HCT116 (cell line): ENCODE data around the gene MYEOV. TPM values are rescaled to one million over a fixed set of nuclear protein-coding genes. Genes with fewer than 3 reads are reported as not detected.

Experiments used
- ATAC-seq: fragments of 200-7000 bp; cut with Tn5 transposase; 2 replicates; pipeline ENCODE4 v1.9.1; 2020; ENCODE audit warnings: mild to moderate bottlenecking, moderate library complexity
- BruUV-seq: library from RNA; stranded (reverse); fragments of 400-500 nt; replicated peaks from 2 replicates; lab custom pipeline; 2021; lab: Mats Ljungman, UMichigan
- CTCF ChIA-PET: fragments of 300-600 bp; sonication (Branson Sonifier 250); formaldehyde crosslinking; loops from one replicate; lab custom pipeline; 2021; ENCODE audit warnings: antibody characterized with exemption; lab: Charles Lee
- POLR2A ChIA-PET: fragments of 300-600, 350-600 bp; sonication (Branson Sonifier 250); formaldehyde crosslinking; loops from one replicate; lab custom pipeline; 2021; ENCODE audit warnings: antibody characterized with exemption; lab: Charles Lee
- RAD21 ChIA-PET, 2 experiments: fragments of 300-600 bp; sonication (Branson Sonifier 250); formaldehyde crosslinking; loops; one replicate each; lab custom pipeline; 2023; ENCODE audit warnings: low total read pairs in 2 of 2; ENCODE audit not compliant: uncharacterized antibody in 2 of 2, unreplicated experiment in 2 of 2, low non-redundant PET in 1 of 2; lab: Charles Lee
- DNase-seq: peaks from one replicate; pipeline ENCODE4 v3.0.0-alpha.2; 2010; ENCODE audit warnings: low read depth, low spot score
- H2AFZ ChIP-seq: fragments of 200-600 bp; shearing (Covaris generic), sonication (generic); 2 replicates; pipeline ENCODE4 v1.6.1; 2017; ENCODE audit warnings: low read depth, mixed run types, mixed read lengths, antibody characterized with exemption, low read length; ENCODE audit not compliant: poor library complexity, severe bottlenecking
- H3K27ac ChIP-seq: 2 replicates; pipeline ENCODE4 v1.5.1; 2012; ENCODE audit warnings: low read depth, low read length
- H3K27me3 ChIP-seq: fragments of 200-600 bp; sonication (generic); 2 replicates; pipeline ENCODE4 v1.6.1; 2016; ENCODE audit warnings: mixed run types, low read length, mixed read lengths; ENCODE audit not compliant: insufficient read depth
- H3K36me3 ChIP-seq, 2 experiments: fragments of 200-500 bp in 1 of 2; fragments of 200-600 bp in 1 of 2; sonication (Bioruptor generic) in 1 of 2; sonication (generic) in 1 of 2; 2 replicates each; pipeline versions ENCODE4 v1.5.1 to v1.6.1; 2014 to 2016; ENCODE audit warnings: low read length in 2 of 2, inconsistent platforms in 1 of 2, mixed read lengths in 1 of 2, mixed run types in 1 of 2; ENCODE audit not compliant: insufficient read depth in 2 of 2, control insufficient read depth in 1 of 2
- H3K4me1 ChIP-seq, 2 experiments: fragments of 200-600 bp in 1 of 2; sonication (generic) in 1 of 2; 2 replicates each; pipeline versions ENCODE4 v1.5.1 to v1.6.1; 2012 to 2017; ENCODE audit warnings: low read length in 2 of 2, inconsistent platforms in 1 of 2, mild to moderate bottlenecking in 1 of 2, mixed read lengths in 1 of 2, mixed run types in 1 of 2, moderate library complexity in 1 of 2; ENCODE audit not compliant: insufficient read depth in 2 of 2, control insufficient read depth in 1 of 2
- H3K4me2 ChIP-seq: fragments of 200-600 bp; sonication (generic); 2 replicates; pipeline ENCODE4 v1.6.1; 2017; ENCODE audit warnings: mixed run types, low read length, mixed read lengths
- H3K4me3 ChIP-seq, 2 experiments: fragments of 200-600 bp in 1 of 2; sonication (generic) in 1 of 2; replicated peaks in 1 of 2; 2 replicates each; pipeline ENCODE4 v1.5.1; 2011 to 2016; ENCODE audit warnings: low read length in 2 of 2, control low read depth in 1 of 2, low read depth in 1 of 2, mild to moderate bottlenecking in 1 of 2, mixed read lengths in 1 of 2, mixed run types in 1 of 2
- H3K79me2 ChIP-seq: fragments of 200-600 bp; sonication (generic); 2 replicates; pipeline ENCODE4 v1.6.1; 2017; ENCODE audit warnings: mild to moderate bottlenecking, mixed run types, low read length, moderate library complexity, mixed read lengths; ENCODE audit not compliant: insufficient read depth
- H3K9ac ChIP-seq: fragments of 200-600 bp; sonication (generic); 2 replicates; pipeline ENCODE4 v1.6.1; 2016; ENCODE audit warnings: low read length, mixed read lengths
- H3K9me2 ChIP-seq: fragments of 200-600 bp; sonication (generic), shearing (Covaris generic); 2 replicates; pipeline ENCODE4 v1.6.1; 2017; ENCODE audit warnings: mixed run types, mild to moderate bottlenecking, moderate library complexity; ENCODE audit not compliant: insufficient read depth
- H3K9me3 ChIP-seq, 2 experiments: fragments of 200-500 bp in 1 of 2; fragments of 200-600 bp in 1 of 2; sonication (Bioruptor generic) in 1 of 2; sonication (generic) in 1 of 2; 2 replicates each; pipeline ENCODE4 v1.6.1; 2014 to 2017; ENCODE audit warnings: low read length in 2 of 2, mixed read lengths in 2 of 2, inconsistent platforms in 1 of 2, low read depth in 1 of 2, mild to moderate bottlenecking in 1 of 2, mixed run types in 1 of 2, moderate library complexity in 1 of 2; ENCODE audit not compliant: control insufficient read depth in 1 of 2, insufficient read depth in 1 of 2
- H4K20me1 ChIP-seq: fragments of 200-600 bp; sonication (generic), shearing (Covaris generic); 2 replicates; pipeline ENCODE4 v1.6.1; 2017; ENCODE audit warnings: mixed run types, mild to moderate bottlenecking, moderate library complexity; ENCODE audit not compliant: insufficient read depth
- RAD21 ChIP-seq: IDR thresholded peaks from 2 replicates; pipeline ENCODE4 v1.6.1; 2012; ENCODE audit warnings: low read depth, mild to moderate bottlenecking
- SIN3A ChIP-seq: IDR thresholded peaks from 2 replicates; pipeline ENCODE4 v1.6.1; 2012; ENCODE audit warnings: low read depth
- intact Hi-C: fragments of 100-400 bp; cut with micrococcal nuclease; formaldehyde crosslinking; loops from 2 replicates; pipeline ENCODE4 v1.10.0; 2022
- total RNA-seq: library from RNA; stranded (reverse); gene quantifications from one replicate; pipeline ENCODE4 v1.2.1, GENCODE V29; 2021; ENCODE audit not compliant: unreplicated experiment

MYEOV gene
- total RNA-seq, 1 experiment from 2014 or later = 135 TPM

DNA sequence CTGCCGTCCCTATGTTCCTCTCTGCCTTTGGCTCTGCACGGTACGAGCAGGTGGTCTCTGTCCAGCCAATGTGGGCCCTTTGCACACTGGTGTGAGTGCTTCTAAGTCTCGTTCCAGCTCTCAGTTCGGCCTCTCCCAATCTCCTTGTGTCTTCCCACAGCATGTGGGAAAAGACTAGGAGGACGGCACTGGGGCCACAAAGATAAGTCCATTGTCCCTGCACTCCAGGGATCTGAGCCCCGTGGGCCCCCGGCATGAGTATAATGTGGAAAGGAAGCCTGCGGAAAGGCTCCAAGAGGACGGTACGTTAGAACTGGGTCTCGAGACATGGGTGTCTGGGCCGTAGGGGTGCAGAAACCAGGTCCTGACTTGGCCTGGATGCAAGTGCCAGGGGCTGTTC lies 16.4 kb downstream of the MYEOV start:
- no peak for ATAC-seq
- Histone ChIP-seq H4K20me1 (no peaks in the 10 kb centered on the region), H2AFZ (no peak overlapping the region), H3K36me3 (peaks cover 0 to 6% of the 10 kb centered on the region in 2 experiments; a peak in 1 of 4 replicates), H3K4me2 (no peak overlapping the region), H3K4me1 (peaks cover 0 to 27% of the 10 kb centered on the region in 2 experiments; a peak in 1 of 4 replicates), H3K9ac (no peak overlapping the region), H3K27me3 (no peaks in the 10 kb centered on the region), H3K9me2 (no peaks in the 10 kb centered on the region), H3K79me2 (peaks cover 85% of the 10 kb centered on the region), H3K9me3 (no peaks in the 10 kb centered on the region), H3K4me3 (no peak overlapping the region), H3K27ac (no peak overlapping the region)
- ChIA-PET RAD21 (no interaction called here), POLR2A (no interaction called here), CTCF (no interaction called here)
- no peak for DNase-seq
- no TSS peak for BruUV-seq
- no peak for TF ChIP-seq RAD21
- intact Hi-C loops = no loop called here

DNA sequence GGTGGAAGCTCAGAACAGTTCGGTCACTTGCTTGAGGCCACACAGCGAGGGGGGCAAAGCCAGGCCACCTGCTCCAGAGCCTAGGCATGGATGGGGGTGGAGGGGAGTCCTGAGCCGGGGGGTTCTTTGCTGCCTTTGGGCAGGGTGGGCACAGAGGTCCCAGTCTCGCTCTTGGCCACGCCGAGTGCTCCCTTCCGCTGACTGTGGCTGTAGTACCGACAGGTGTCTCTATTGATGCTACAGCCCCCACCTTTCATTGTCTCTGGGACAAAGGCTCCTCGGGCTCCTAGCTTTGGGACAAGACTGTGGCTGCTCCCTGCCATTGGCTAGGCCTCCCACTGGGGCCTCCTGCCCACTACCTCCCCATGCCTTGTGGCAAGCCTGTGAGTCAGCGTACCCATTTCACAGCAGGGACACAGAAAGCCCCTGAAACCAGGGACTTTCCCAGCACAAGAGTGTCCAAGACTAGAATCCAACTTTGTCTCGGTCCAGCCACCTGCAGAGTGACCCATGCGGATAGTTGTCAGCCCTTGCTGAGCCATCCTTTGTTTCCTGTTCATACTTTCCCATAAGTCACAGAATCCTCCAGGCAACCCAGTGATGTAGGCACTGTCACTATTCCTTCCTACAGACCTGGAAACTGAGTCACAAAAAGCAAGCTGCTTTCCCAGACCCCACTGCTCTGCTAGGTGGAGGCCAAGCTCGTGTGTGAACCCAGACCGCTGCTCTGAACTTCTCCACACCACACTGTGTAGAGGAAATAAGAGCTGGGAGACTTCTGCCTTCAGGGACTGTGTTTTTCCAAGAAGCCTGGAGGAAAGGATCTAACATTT lies 17.2 kb downstream of the MYEOV start:
- H2AFZ ChIP-seq = no peak overlapping the region
- H3K27ac ChIP-seq = no peak overlapping the region
- H4K20me1 ChIP-seq = no peaks in the 10 kb centered on the region
- ChIA-PET RAD21 (no interaction called here), POLR2A (no interaction called here), CTCF (no interaction called here)
- ATAC-seq (no peak), DNase-seq (no peak)
- H3K79me2 ChIP-seq = peaks cover 86% of the 10 kb centered on the region
- TF ChIP-seq SIN3A = no peak
- H3K4me1 ChIP-seq = peaks cover 0 to 27% of the 10 kb centered on the region in 2 experiments; a peak in 1 of 4 replicates
- no peaks in the 10 kb centered on the region for H3K9me2 ChIP-seq
- no peaks in the 10 kb centered on the region for H3K9me3 ChIP-seq
- H3K4me2 ChIP-seq = no peak overlapping the region
- intact Hi-C loops = no loop called here
- H3K9ac ChIP-seq = no peak overlapping the region
- no peak overlapping the region for H3K4me3 ChIP-seq
- BruUV-seq = no TSS peak
- H3K36me3 ChIP-seq = peaks cover 0 to 6% of the 10 kb centered on the region in 2 experiments; a peak in 1 of 4 replicates
- H3K27me3 ChIP-seq = no peaks in the 10 kb centered on the region
